Naive thymus-derived CD8-positive, alpha-beta T cell (primary cell): ENCODE measurements around the gene ATMIN. TPM values are rescaled to one million over a fixed set of nuclear protein-coding genes. Genes with fewer than 3 reads are reported as not detected.

Experiments used
- ATAC-seq, 2 donors: fragments of 150-1000 bp; cut with Tn5 transposase in 1 of 2; sonication (Bioruptor Pico), chemical (Tn5 transposase) in 1 of 2; 1 replicate in 1 of 2; 2 replicates in 1 of 2; pipeline ENCODE4 v1.10.0; 2021; ENCODE audit warnings: mild to moderate bottlenecking in 2 of 2, moderate library complexity in 2 of 2
- POLR2A ChIA-PET: fragments of 350-600 bp; sonication (Branson Sonifier 250); formaldehyde crosslinking; loops from one replicate; lab custom pipeline; 2021; ENCODE audit warnings: antibody characterized with exemption; lab: Charles Lee
- DNase-seq, 10 donors: peaks; one replicate each; pipeline versions ENCODE4 v3.0.0 to v3.0.0-alpha.2; 2020 to 2022
- H3K27ac Mint-ChIP-seq, 10 donors: one replicate each; pipeline ENCODE4 v1.8.0; 2020 to 2022; ENCODE audit warnings: mild to moderate bottlenecking in 10 of 10, mixed read lengths in 10 of 10, moderate library complexity in 4 of 10, inconsistent platforms in 1 of 10
- H3K27me3 Mint-ChIP-seq, 5 donors: one replicate each; pipeline ENCODE4 v1.8.0; 2021 to 2022; ENCODE audit warnings: mixed read lengths in 5 of 5
- H3K36me3 Mint-ChIP-seq, 3 donors: one replicate each; pipeline ENCODE4 v1.8.0; 2020 to 2022; ENCODE audit warnings: mixed read lengths in 3 of 3, mild to moderate bottlenecking in 2 of 3, inconsistent platforms in 1 of 3
- H3K4me1 Mint-ChIP-seq, 4 donors: one replicate each; pipeline ENCODE4 v1.8.0; 2021 to 2022; ENCODE audit warnings: mixed read lengths in 4 of 4
- H3K4me3 Mint-ChIP-seq, 10 donors: one replicate each; pipeline ENCODE4 v1.8.0; 2020 to 2022; ENCODE audit warnings: mild to moderate bottlenecking in 10 of 10, mixed read lengths in 10 of 10, moderate library complexity in 6 of 10, inconsistent platforms in 1 of 10
- H3K9me3 Mint-ChIP-seq, 9 donors: one replicate each; pipeline ENCODE4 v1.8.0; 2020 to 2022; ENCODE audit warnings: mixed read lengths in 9 of 9, mild to moderate bottlenecking in 3 of 9, inconsistent platforms in 1 of 9, moderate library complexity in 1 of 9
- polyA plus RNA-seq, 3 donors: library from polyadenylated mRNA; unstranded; fragments of 300-500 nt; fragmentation: Illumina TruSeq; gene quantifications; one replicate each; pipeline ENCODE4 v1.2.3, GENCODE V29; 2021
- total RNA-seq, 8 experiments: library from RNA in 2 of 8; stranded (reverse) in 2 of 8; gene quantifications; one replicate each; pipeline ENCODE4 v1.2.3 and lab custom pipeline; 2021 to 2026

Gene ATMIN
- total and polyA plus RNA-seq, 5 experiments from 2014 or later: 21.6 to 48.1 (median 40.5) TPM

DNA sequence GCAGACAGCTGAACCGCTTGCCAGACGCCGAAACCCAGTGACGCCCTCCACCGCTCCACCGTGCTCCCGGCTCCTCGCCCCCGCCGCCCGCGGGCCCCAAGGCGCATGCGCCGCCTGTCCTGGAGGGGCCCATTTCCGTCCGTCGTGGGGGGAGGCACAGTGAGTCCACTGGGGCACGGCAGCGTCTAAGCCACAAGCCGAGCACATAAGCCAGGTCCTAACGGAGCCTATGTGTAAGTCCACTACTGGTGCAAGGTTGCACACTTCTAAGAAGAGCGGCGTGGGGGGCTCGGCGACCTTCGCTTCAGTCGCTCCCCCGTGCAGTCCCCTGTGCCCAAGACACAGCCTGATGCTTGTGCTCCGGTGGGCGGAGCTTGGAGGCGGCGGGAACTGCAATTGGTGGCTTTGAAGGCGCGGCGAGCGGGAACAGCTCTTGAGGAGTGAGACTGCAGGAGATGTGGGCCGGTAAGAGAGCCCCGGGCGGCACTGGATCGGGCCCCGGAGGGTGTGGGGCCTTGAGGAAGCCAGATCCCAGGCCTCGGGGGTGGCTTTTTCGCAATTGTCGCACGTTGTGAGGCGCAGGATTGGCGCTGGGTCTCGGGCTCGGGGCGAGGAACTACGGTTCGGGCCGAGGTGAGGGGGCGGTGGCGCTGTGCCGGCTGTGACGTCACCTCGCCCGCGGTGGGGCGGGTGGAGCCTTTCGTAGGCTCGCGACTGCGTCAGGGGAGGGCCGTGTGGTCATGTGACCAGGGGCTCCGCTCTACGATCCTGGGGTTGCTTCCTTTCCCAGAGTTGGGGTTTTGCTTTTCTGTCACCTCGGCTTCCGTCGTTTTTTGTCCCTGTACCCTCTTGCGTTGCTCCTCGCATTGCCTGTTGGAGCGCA is 28.6 kb upstream of the ATMIN start, which contains the start of the genes CENPN and CMC2:
Gene CENPN (plus strand): TSS at position 402 of the 883 bp plus-strand sequence. CDS start 4,726 bp downstream, outside the sequence.
Gene CMC2 (minus strand): TSS at position 73 of the 883 bp plus-strand sequence. CDS start 9,491 bp downstream, outside the sequence.
- peak; percentile 94 to 100 (median 98) for DNase-seq
- peaks cover 0 to 3% (median 0%) of the 10 kb centered on the region in 3 donors for H3K36me3 Mint-ChIP-seq
- peaks cover 7 to 53% (median 43%) of the 10 kb centered on the region in 4 donors for H3K4me1 Mint-ChIP-seq
- POLR2A ChIA-PET: interaction anchor here (1.4 to 4.7 kb wide), 4 partner anchors 9 to 308 kb away, joined by 4 to 34 read pairs (median 16); partner anchors contain the start of genes ATMIN, C16orf46 and GAN
- peak within 1 kb of the TSS; percentile 88 to 100 (median 95) for H3K4me3 Mint-ChIP-seq
- peaks cover 0 to 3% (median 0%) of the 10 kb centered on the region in 5 donors for H3K27me3 Mint-ChIP-seq
- H3K27ac Mint-ChIP-seq: peak within 1 kb of the TSS; percentile 94 to 100 (median 100)
- ATAC-seq: peak; percentile 83 to 85
- no peaks in the 10 kb centered on the region for H3K9me3 Mint-ChIP-seq

DNA sequence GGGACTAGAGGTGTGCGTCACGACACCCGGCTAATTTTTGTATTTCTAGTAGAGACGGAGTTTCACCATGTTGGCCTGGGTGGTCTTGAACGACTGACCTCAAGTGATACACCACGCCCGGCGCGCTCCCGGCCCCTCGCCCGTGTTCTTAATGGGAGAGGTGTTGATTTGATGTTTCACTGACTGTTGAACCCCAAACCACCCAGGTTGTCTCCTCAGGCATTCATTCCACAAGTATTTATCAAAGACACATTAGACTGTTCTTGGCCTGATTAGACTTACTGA is 27.2 kb upstream of the ATMIN start:
- Mint-ChIP-seq H3K27ac (peak overlapping the region; percentile 62 to 100 (median 100)), H3K9me3 (no peaks in the 10 kb centered on the region), H3K36me3 (peaks cover 0 to 6% (median 2%) of the 10 kb centered on the region in 3 donors), H3K4me1 (peaks cover 4 to 42% (median 33%) of the 10 kb centered on the region in 4 donors), H3K27me3 (peaks cover 0 to 3% (median 0%) of the 10 kb centered on the region in 5 donors), H3K4me3 (peak overlapping the region; percentile 88 to 100 (median 95))
- DNase-seq: no peak
- POLR2A ChIA-PET: interaction anchor here (1.1 to 4.7 kb wide), 2 partner anchors 27 to 55 kb away, joined by 4 to 34 read pairs; partner anchors contain the start of gene ATMIN
- ATAC-seq: no peak

DNA sequence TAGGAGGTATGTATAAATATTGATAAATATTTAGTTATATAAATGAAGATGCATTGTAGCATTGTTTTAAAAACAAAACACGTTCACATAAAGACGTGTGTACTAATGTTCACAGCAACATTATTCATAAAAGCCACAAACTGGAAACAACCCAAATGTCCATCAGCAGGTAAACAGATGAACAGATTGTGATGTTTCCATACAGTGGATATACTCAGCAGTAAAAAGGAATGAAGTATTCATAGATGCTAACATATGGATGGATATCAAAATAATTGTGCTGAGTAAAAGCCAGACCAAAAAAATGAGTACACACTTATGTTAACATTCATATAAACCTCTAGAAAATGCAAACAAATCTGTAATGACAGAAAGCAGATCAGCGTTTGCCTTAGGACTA is 22.7 kb upstream of the ATMIN start:
- ATAC-seq (no peak), DNase-seq (no peak)
- POLR2A ChIA-PET: no interaction called here
- H3K27ac Mint-ChIP-seq: peak overlapping the region in 1 of 10 donors; percentile 47
- no peak overlapping the region for H3K4me3 Mint-ChIP-seq
- H3K4me1 Mint-ChIP-seq: peaks cover 0 to 10% (median 5%) of the 10 kb centered on the region in 4 donors
- H3K36me3 Mint-ChIP-seq: peaks cover 0 to 27% (median 7%) of the 10 kb centered on the region in 3 donors
- H3K27me3 Mint-ChIP-seq: no peaks in the 10 kb centered on the region
- no peaks in the 10 kb centered on the region for H3K9me3 Mint-ChIP-seq

DNA sequence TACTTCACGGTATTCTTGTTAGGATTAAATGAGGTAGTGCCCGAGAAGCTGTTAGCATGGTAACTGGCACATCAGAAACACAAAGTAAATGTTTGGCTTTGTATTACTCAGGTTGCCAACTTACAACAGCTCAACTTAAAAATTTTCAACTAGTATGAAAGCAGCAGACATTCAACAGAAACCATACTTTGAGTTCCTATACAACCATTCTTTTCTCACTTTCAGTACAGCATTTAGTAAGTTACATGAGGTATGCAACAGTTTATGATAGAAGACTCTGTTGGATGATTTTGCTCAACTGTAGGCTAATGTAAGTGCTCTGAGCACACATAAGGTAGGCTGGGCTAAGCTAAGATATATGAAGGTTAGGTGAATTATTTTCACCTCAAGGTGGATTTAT is 21.0 kb upstream of the ATMIN start:
- Mint-ChIP-seq H3K4me3 (no peak overlapping the region), H3K27ac (peak overlapping the region in 1 of 10 donors; percentile 64), H3K36me3 (peaks cover 0 to 41% (median 7%) of the 10 kb centered on the region in 3 donors), H3K27me3 (no peaks in the 10 kb centered on the region), H3K9me3 (no peaks in the 10 kb centered on the region), H3K4me1 (peaks cover 0 to 2% (median 0%) of the 10 kb centered on the region in 4 donors)
- DNase-seq (no peak), ATAC-seq (no peak)
- POLR2A ChIA-PET: no interaction called here

DNA sequence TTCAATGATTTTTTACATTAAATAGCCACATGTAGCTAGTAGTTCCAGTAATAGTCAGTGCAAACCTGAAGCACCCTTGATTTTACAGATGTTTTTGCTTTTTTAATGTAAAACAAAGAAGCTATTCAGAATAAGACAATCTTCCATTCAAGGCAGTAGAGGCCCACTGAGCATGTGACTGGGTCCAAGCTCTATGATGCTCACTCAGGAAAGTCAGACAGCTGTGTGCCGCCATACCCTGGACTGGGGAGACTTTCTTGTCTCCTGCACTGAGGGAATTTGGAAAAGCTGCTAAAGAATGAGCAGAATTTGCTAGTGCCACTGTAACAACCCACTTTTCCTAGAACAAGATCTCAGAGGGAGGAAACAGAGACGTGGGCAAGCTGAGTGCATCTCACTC is 17.1 kb upstream of the ATMIN start:
- DNase-seq: no peak
- H3K27me3 Mint-ChIP-seq: no peaks in the 10 kb centered on the region
- peaks cover 0 to 49% (median 9%) of the 10 kb centered on the region in 3 donors for H3K36me3 Mint-ChIP-seq
- H3K9me3 Mint-ChIP-seq: no peaks in the 10 kb centered on the region
- no peak for ATAC-seq
- no peaks in the 10 kb centered on the region for H3K4me1 Mint-ChIP-seq
- no peak overlapping the region for H3K4me3 Mint-ChIP-seq
- H3K27ac Mint-ChIP-seq: peak overlapping the region in 2 of 10 donors; percentile 31 to 77
- POLR2A ChIA-PET: no interaction called here

DNA sequence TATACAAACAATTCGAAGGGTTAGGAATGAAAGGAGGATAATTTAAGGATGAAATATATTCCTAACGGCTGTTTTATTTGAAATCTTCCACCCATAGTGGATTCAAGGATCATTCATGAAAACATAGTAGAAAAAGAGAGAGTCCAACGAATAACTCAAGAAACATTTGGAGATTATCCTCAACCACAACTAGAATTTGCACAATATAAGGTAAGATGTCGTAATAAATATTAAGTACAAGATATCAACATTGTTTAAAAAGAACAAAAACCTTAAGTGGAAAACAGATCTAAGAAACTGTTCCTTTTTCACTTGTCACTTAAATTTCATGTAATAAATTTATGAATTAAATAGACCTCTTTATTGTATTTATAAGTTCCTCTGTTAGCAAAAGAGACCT is 9.2 kb upstream of the ATMIN start:
- H3K27me3 Mint-ChIP-seq: no peaks in the 10 kb centered on the region
- POLR2A ChIA-PET: no interaction called here

DNA sequence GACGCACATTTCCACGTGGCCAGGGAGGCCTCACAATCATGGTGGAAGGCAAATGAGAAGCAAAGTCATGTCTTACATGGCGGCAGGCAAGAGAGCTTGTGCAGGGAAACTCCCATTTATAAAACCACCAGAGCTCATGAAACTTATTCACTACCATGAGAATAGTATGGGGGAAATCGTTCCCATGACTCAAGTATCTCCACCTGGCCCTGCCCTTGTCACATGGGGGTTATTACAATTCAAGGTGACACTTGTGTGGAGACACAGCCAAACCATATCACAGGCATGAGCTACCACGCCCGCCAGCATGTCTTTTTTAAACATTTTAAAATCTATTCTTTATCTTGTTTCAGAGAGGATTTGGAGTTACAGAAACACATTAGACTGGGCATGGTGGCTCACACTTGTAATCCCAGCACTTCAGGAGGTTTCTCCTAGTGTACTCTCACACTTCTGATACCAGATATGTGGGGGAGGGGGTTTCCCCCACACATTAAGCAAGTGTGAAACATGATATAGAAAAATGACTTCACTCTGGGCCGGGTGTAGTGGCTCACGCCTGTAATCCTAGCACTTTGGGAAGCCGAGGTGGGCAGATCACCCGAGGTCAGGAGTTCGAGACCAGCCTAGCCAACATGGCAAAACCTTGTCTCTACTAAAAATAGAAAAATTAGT is 5.6 kb upstream of the ATMIN start:
- peaks cover 0 to 7% (median 4%) of the 10 kb centered on the region in 3 donors for H3K36me3 Mint-ChIP-seq
- peaks cover 0 to 2% (median 0%) of the 10 kb centered on the region in 4 donors for H3K4me1 Mint-ChIP-seq
- DNase-seq: no peak
- H3K4me3 Mint-ChIP-seq: no peak overlapping the region
- ATAC-seq: no peak
- H3K27me3 Mint-ChIP-seq: no peaks in the 10 kb centered on the region
- POLR2A ChIA-PET: no interaction called here
- H3K9me3 Mint-ChIP-seq: no peaks in the 10 kb centered on the region
- H3K27ac Mint-ChIP-seq: no peak overlapping the region

More for the DNA sequence above, 9.2 kb upstream of the ATMIN start:
- DNase-seq (no peak), ATAC-seq (no peak)
- H3K9me3 Mint-ChIP-seq: no peaks in the 10 kb centered on the region
- no peaks in the 10 kb centered on the region for H3K4me1 Mint-ChIP-seq
- H3K27ac Mint-ChIP-seq: no peak overlapping the region
- no peak overlapping the region for H3K4me3 Mint-ChIP-seq
- H3K36me3 Mint-ChIP-seq: peaks cover 0 to 19% (median 7%) of the 10 kb centered on the region in 3 donors

DNA sequence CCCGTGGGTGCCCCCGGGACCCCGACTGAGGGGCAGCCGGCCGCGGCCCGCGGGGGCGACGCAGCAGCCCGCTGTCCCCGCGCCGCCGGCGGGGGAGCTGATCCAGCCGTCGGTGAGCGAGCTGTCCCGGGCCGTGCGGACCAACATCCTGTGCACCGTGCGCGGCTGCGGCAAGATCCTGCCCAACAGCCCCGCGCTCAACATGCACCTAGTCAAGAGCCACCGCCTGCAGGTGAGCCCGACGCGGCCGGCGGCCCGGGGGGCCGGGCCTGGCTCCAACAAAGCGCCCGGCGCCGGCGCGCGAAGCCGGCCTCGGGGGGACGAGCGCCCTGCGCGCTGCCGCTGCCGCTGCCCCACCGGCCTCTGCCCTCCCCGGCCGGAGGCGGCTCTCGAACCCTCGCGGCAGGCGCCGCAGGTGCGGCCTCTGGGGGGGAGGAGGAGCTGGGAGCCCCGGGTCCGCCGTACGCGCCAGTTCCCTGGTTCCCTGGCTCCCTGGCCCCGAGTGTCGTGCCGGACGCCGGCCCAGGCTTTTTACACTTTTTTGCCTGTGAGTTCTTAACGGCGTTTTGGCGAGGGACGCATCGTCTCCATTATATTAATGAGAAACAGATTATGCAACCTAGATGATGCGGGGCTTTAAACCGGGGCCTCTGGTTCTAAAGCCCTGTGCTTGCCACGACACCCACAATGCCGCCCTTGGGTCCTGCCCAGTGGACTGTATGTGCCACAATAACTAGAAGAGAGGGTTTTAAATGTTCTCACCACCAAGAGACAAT is 521 bp downstream of the ATMIN start:
- peak; percentile 68 to 76 for ATAC-seq
- Mint-ChIP-seq H3K27ac (peak overlapping the region in 9 of 10 donors; percentile 44 to 92 (median 83)), H3K27me3 (no peaks in the 10 kb centered on the region), H3K4me3 (peak overlapping the region; percentile 78 to 90 (median 85)), H3K4me1 (peaks cover 18 to 36% (median 29%) of the 10 kb centered on the region in 4 donors), H3K9me3 (no peaks in the 10 kb centered on the region), H3K36me3 (peaks cover 0 to 17% (median 0%) of the 10 kb centered on the region in 3 donors)
- DNase-seq: peak in 5 of 10 donors; percentile 18 to 68 (median 26)
- POLR2A ChIA-PET: interaction anchor here (0.9 to 4.9 kb wide), 6 partner anchors 28 to 702 kb away, joined by 3 to 34 read pairs (median 4); partner anchors contain the start of genes C16orf46, CENPN, CMC2 and GAN

DNA sequence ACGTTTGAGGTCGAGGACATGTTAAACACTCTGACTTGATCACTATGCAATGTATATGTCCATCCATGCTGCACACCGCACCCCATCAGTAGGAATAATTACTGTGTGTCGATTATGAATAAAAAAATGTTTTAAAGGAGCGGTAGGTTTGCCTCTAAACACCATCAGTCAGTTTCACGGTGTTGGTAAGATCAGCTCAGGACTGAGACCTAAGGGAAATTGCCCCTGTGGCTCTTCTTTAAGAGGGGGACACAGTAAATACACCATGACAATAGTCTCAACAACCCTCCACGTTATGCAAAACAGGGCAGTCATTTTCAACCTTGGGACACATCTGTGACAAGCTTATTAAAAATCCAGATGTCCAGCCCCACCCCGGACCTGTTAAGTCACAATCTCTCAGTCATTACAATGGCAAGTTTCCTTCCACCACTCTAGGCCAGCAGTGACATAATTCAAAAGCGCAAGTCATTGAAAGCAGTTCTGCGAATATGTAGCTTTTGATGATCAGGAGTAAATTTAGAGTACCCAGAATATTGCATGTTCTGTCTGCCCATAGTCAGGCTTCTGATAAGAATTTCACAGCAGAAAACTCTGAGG is 1.2 kb downstream of the ATMIN start:
- no peak for ATAC-seq
- H3K36me3 Mint-ChIP-seq: peaks cover 0 to 24% (median 0%) of the 10 kb centered on the region in 3 donors
- no peak for DNase-seq

DNA sequence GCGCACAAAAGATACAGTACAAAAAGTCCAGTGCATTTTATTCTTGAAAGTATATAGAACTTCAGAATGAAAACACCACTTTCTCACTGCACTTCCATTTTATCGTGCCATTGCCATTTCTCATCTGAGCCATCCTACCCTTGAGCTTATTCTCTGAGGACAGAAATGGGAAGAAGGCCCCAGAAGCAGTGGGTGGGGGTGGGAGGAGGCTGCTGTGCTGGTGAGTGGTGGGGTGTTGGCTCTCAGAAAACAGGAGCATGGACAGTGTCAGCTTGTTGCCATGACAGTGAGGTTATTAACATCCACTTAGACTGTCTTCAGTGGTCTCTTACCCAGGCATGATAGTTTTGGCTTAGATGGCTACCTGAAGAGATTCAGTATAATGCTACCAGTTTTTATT is 4.5 kb downstream of the ATMIN start:
- Mint-ChIP-seq H3K27ac (peak overlapping the region in 4 of 10 donors; percentile 12 to 65 (median 26)), H3K36me3 (peaks cover 13 to 55% (median 20%) of the 10 kb centered on the region in 3 donors), H3K27me3 (no peaks in the 10 kb centered on the region), H3K4me3 (no peak overlapping the region), H3K4me1 (peaks cover 16 to 36% (median 29%) of the 10 kb centered on the region in 4 donors), H3K9me3 (no peaks in the 10 kb centered on the region)
- ATAC-seq: no peak
- no peak for DNase-seq
- POLR2A ChIA-PET: no interaction called here

More for the DNA sequence above, 1.2 kb downstream of the ATMIN start:
- peaks cover 18 to 36% (median 29%) of the 10 kb centered on the region in 4 donors for H3K4me1 Mint-ChIP-seq
- peak overlapping the region; percentile 78 to 90 (median 85) for H3K4me3 Mint-ChIP-seq
- H3K27ac Mint-ChIP-seq: peak overlapping the region in 9 of 10 donors; percentile 44 to 92 (median 83)
- no peaks in the 10 kb centered on the region for H3K27me3 Mint-ChIP-seq
- POLR2A ChIA-PET: interaction anchor here (0.9 to 4.9 kb wide), 4 partner anchors 28 to 701 kb away, joined by 3 to 34 read pairs (median 16); partner anchors contain the start of genes C16orf46, CENPN and CMC2
- H3K9me3 Mint-ChIP-seq: no peaks in the 10 kb centered on the region

DNA sequence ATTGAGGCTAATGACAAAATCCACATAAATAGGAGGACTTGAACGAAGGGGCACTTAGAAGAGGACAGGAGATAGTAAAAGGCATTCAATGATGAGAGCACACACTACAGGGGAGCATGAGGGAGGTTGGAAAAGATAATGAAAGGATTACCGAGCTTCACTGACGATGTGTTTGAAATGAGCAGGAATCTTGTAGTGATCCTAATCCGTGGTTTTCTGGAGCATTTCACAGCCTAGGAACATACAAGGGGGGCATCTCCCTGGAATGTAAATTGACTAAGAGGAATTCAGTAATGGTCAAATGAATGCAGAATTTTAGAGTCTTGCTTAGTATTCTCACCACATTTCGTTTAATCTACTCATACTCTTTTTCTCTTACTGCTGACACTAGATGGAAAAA is 5.2 kb downstream of the ATMIN start:
- POLR2A ChIA-PET: no interaction called here
- ATAC-seq (no peak), DNase-seq (no peak)
- Mint-ChIP-seq H3K36me3 (peaks cover 13 to 61% (median 24%) of the 10 kb centered on the region in 3 donors), H3K27ac (peak overlapping the region in 2 of 10 donors; percentile 65 to 83), H3K9me3 (no peaks in the 10 kb centered on the region), H3K4me1 (peaks cover 16 to 35% (median 27%) of the 10 kb centered on the region in 4 donors), H3K4me3 (no peak overlapping the region), H3K27me3 (no peaks in the 10 kb centered on the region)
